Measurements from ENCODE around the gene TRIM43.
"Not testable (repeated sequence)": the region's sequence is repeated elsewhere in the genome, so short reads cannot be mapped to it uniquely, and the experiment has no call there.

TRIM43 gene

GRCh38 chr2:95591701-95592100, at the start of gene TRIM43:
TRIM43 (plus strand) TSS chr2:95592001; CDS start chr2:95594024, 2,023 bp downstream.
- not testable (repeated sequence) for DNase-seq

GRCh38 chr2:95551055-95551568, 40.7 kb upstream of the TRIM43 start:
- no peak for DNase-seq

GRCh38 chr2:95552911-95553310, 38.9 kb upstream of the TRIM43 start:
- DNase-seq, result no peak

- no peak for DNase-seq
Observed at GRCh38 chr2:95569170-95569569, 22.6 kb upstream of the TRIM43 start.

- no peak for DNase-seq
Observed at GRCh38 chr2:95573866-95574265, 17.9 kb upstream of the TRIM43 start.

GRCh38 chr2:95574506-95574905, 17.3 kb upstream of the TRIM43 start:
- DNase-seq, result no peak

GRCh38 chr2:95575857-95576256, 15.9 kb upstream of the TRIM43 start:
- DNase-seq, result no peak

- no peak for DNase-seq
Observed at GRCh38 chr2:95578539-95578938, 13.3 kb upstream of the TRIM43 start.

- not testable (repeated sequence) for DNase-seq
Observed at GRCh38 chr2:95583545-95583944, 8.3 kb upstream of the TRIM43 start.

GRCh38 chr2:95584321-95584720, 7.5 kb upstream of the TRIM43 start:
- not testable (repeated sequence) for DNase-seq

GRCh38 chr2:95589777-95590536, 1.8 kb upstream of the TRIM43 start:
- not testable (repeated sequence) for DNase-seq

GRCh38 chr2:95592973-95593372, 1.2 kb downstream of the TRIM43 start:
- not testable (repeated sequence) for DNase-seq

- not testable (repeated sequence) for DNase-seq
Observed at GRCh38 chr2:95595012-95595411, 3.2 kb downstream of the TRIM43 start.

- not testable (repeated sequence) for DNase-seq
Observed at GRCh38 chr2:95601301-95601700, 9.5 kb downstream of the TRIM43 start.

GRCh38 chr2:95602146-95602545, 10.3 kb downstream of the TRIM43 start:
- not testable (repeated sequence) for DNase-seq

- not testable (repeated sequence) for DNase-seq
Observed at GRCh38 chr2:95608356-95608755, 16.6 kb downstream of the TRIM43 start.

- DNase-seq, result not testable (repeated sequence)
Observed at GRCh38 chr2:95609764-95610163, 18.0 kb downstream of the TRIM43 start.

- not testable (repeated sequence) for DNase-seq
Observed at GRCh38 chr2:95613048-95613447, 21.2 kb downstream of the TRIM43 start.

GRCh38 chr2:95622728-95623127, 30.9 kb downstream of the TRIM43 start:
- not testable (repeated sequence) for DNase-seq

GRCh38 chr2:95630987-95631386, 39.2 kb downstream of the TRIM43 start:
- not testable (repeated sequence) for DNase-seq

GRCh38 chr2:95633626-95634259, 41.9 kb downstream of the TRIM43 start:
- not testable (repeated sequence) for DNase-seq

GRCh38 chr2:95640515-95641288, 48.9 kb downstream of the TRIM43 start:
- not testable (repeated sequence) for DNase-seq

GRCh38 chr2:95641289-95641575, 49.4 kb downstream of the TRIM43 start:
- DNase-seq, result not testable (repeated sequence)
